GM12891 (cell line): Measurements from ENCODE around the gene FSD2. TPM values are rescaled to one million over a fixed set of nuclear protein-coding genes. Genes with fewer than 3 reads are reported as not detected.

Source experiments
- DNase-seq: peaks from one replicate; pipeline ENCODE4 v3.0.0; 2011; ENCODE audit warnings: low spot score; ENCODE audit not compliant: insufficient read length
- FAIRE-seq: peaks from 2 replicates; lab custom pipeline; 2011; peaks lifted over from hg19 to GRCh38; lab: Jason Lieb, UNC
- PAX5 ChIP-seq: IDR thresholded peaks from 2 replicates; pipeline ENCODE4 v1.6.1; 2011; ENCODE audit warnings: low read length, moderate library complexity, mild to moderate bottlenecking; ENCODE audit not compliant: insufficient read depth, severe bottlenecking
- POLR2A ChIP-seq: IDR thresholded peaks from 2 replicates; pipeline ENCODE4 v1.6.1; 2011; ENCODE audit warnings: low read depth, low read length, control low read depth
- POLR2AphosphoS5 ChIP-seq: IDR thresholded peaks from 2 replicates; pipeline ENCODE4 v1.6.1; 2011; ENCODE audit warnings: low read depth, low read length, control low read depth
- POU2F2 ChIP-seq: IDR thresholded peaks from 2 replicates; pipeline ENCODE4 v1.6.1; 2011; ENCODE audit warnings: low read depth, mild to moderate bottlenecking, control low read depth, low read length, moderate library complexity
- SPI1 ChIP-seq: IDR thresholded peaks from 2 replicates; pipeline ENCODE4 v1.6.1; 2011; ENCODE audit warnings: low read depth, low read length, control low read depth
- TAF1 ChIP-seq: IDR thresholded peaks from 2 replicates; pipeline ENCODE4 v1.6.1; 2011; ENCODE audit warnings: low read depth, low read length, control low read depth
- polyA plus RNA-seq: library from polyadenylated mRNA; unstranded; fragments of >200 nt; gene quantifications from one replicate; pipeline ENCODE4 v1.2.1, GENCODE V29; 2012; ENCODE audit warnings: low read depth, missing spikeins, inconsistent platforms; ENCODE audit not compliant: missing spikeins

The FSD2 gene, protein sequence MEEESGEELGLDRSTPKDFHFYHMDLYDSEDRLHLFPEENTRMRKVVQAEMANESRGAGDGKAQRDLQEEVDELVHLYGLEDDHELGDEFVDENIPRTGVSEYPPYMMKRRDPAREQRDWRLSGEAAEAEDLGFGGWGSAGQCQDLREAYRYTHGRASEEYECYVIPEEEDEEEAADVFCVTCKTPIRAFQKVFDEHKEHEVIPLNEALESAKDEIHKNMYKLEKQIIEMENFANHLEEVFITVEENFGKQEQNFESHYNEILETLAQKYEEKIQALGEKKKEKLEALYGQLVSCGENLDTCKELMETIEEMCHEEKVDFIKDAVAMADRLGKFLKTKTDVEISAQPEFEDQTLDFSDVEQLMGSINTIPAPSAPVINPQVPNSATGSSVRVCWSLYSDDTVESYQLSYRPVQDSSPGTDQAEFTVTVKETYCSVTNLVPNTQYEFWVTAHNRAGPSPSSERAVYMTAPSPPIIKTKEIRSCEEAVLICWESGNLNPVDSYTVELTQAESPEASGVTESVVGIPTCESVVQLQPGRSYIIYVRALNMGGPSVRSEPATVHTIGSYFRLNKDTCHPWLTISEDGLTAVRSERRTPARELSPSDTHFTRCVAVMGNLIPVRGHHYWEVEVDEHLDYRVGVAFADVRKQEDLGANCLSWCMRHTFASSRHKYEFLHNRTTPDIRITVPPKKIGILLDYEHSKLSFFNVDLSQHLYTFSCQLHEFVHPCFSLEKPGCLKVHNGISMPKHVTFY
- polyA plus RNA-seq = 0.03 TPM

DNA sequence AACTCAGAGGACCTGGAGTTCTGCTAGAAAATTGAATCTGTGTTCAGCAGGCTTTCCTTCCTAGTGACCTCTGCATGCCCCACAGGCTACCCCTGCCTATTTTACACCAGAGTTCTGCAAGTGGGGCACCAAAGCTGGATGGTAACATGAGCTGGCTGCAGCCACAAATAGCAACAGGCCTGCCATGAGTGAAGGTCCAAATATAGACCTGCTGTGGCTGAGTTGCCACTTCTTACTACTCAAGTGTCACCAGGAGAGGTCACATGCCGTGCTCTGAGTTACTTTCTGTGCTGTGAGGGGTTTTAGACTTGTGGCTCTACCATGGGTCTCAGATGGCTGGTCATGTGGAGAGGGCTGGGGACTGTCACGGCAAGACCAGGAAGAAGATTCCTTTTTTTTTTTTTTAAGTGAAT is at the start of gene FSD2:
Gene FSD2 (minus strand): TSS at position 76 of the 413 bp plus-strand sequence. CDS start 18,679 bp downstream, outside the sequence.
- DNase-seq (no peak), FAIRE-seq (peak; percentile 87)
- TF ChIP-seq POU2F2 = peak; percentile 69; the same call in 1 of the 2 replicates
- TF ChIP-seq POLR2AphosphoS5 = no peak
- no peak for TF ChIP-seq POLR2A
- TF ChIP-seq SPI1 = no peak
- peak; percentile 95 for TF ChIP-seq PAX5

DNA sequence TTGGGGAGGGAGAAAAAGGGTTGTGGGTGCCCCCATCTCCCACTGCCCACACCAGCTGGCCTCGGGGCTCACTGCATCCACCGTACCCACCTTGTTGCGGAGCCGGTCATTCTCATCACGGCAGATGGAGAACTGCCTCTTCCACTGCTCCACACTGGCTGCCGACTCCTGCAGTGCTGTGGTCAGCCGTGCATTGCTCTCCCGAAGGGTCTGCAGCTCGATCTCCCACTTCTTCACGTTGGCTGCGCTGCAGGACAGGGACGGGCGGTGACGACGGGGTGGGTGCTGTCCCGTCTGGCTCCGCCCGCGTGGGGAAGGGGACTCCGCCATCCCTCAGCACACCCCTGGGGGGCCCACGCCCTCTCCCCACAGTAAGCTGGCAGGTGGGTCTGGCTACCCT is 48.7 kb upstream of the FSD2 start:
- TF ChIP-seq PAX5 (no peak), POLR2A (no peak), POU2F2 (no peak), POLR2AphosphoS5 (no peak), SPI1 (no peak), TAF1 (no peak)
- DNase-seq (no peak), FAIRE-seq (no peak)

DNA sequence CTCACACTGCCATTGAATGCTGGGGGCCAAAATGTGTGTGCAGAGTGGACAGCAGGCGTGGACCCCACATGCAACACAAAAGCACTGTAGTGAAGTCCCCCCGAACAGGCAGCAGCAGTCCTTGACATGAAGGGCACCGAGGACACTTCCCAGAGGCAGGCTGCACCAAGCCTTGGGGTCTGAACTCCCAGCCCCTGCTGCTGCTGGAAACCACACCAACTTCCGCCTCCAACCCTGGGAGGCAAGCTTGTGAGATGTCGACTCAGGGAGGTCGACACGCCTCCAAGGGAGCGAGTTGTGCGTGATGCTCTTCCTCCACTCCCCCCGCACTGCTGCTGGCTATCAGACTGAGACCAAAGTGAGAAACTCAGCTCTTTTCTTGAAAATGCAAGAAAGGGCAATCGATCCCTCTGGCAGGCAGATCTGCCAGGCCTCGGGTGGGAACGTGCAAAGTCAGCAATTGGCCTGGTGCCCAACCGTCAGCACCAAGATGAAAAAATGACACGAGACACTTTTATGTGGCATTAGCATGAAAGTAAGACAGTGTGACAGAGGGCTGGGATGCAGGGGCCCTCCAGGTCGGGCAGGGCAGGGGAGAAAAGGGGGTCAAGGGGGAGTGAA is 47.2 kb upstream of the FSD2 start:
- FAIRE-seq = no peak
- no peak for DNase-seq
- no peak for TF ChIP-seq POLR2AphosphoS5
- TF ChIP-seq POU2F2 = no peak

DNA sequence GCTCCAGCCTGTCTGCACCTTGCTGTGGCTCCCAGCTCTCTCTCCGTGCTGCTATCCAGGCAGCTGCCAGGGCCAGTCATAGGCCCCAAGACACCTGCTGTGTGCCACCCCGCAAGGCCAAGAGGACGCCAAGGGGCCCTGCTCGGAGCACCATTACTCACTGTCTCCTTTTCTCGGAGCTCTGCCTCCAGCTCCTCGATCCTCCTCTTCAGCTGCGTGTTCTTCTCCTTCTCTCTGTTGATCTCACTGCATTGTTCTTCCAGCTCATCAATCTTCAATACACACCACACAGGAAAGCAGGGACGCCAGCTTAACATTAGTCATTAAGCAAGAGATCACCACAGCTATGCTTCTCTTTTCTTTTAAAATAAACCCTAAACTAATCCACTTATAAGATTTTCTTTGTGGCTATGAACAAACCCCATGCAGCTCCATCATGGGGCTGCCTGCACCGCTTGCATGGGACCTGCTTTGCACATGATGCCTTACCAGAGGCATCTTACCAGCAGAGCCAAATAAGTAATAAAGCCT is 46.2 kb upstream of the FSD2 start:
- no peak for FAIRE-seq
- no peak for TF ChIP-seq TAF1
- no peak for TF ChIP-seq SPI1
- TF ChIP-seq POLR2AphosphoS5 = no peak
- TF ChIP-seq PAX5 = no peak
- TF ChIP-seq POU2F2 = no peak
- TF ChIP-seq POLR2A = no peak
- no peak for DNase-seq

DNA sequence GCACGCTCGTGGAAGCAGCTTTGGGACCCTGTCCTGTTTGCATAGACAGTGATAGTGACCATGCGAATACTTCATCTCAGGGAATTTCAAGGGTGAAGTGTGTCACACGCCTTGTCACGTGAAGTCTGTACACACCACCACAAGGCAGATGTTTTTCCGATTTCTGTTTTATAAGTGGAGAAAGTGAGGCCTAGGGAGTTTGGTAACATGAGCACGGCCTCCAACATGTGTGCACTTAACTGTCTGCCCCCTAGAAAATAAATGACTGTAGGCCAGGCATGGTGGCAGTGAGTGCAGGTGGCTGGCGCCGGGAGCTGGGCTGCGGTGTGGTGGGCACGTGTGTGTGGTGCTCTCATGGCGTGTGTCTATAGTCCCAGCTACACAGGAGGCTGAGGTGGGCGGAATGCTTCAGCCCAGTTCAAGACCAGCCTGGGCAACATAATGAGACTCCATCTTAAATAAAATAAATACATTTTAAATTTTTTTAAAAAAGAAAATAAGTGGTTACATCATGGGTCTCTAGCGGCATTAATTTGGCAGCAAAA is 45.5 kb upstream of the FSD2 start:
- FAIRE-seq (no peak), DNase-seq (no peak)
- TF ChIP-seq POU2F2 (no peak), TAF1 (no peak), POLR2A (no peak), PAX5 (no peak), SPI1 (no peak), POLR2AphosphoS5 (no peak)

DNA sequence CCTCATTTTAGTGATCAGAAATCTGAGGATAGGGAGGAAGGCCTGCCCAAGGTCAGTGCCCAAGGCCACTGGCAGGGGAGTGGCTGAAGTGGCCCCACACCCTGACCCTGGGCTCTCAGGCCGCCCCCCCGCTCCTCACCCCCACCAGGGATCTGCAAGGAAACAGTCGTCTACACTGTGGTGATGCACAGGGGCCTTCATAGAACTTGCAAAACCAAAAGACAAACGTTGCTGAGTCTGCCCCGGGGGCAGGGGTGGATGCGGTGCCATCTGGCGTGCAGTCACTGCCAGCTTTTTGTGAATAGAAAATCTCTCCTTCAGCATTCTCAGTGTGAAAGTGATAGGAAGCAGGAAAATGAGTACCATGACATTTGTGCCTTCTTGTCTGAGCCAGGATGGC is 44.9 kb upstream of the FSD2 start:
- DNase-seq (no peak), FAIRE-seq (no peak)
- no peak for TF ChIP-seq PAX5
- no peak for TF ChIP-seq POLR2A
- no peak for TF ChIP-seq POLR2AphosphoS5
- no peak for TF ChIP-seq SPI1
- TF ChIP-seq TAF1 = no peak
- TF ChIP-seq POU2F2 = no peak

DNA sequence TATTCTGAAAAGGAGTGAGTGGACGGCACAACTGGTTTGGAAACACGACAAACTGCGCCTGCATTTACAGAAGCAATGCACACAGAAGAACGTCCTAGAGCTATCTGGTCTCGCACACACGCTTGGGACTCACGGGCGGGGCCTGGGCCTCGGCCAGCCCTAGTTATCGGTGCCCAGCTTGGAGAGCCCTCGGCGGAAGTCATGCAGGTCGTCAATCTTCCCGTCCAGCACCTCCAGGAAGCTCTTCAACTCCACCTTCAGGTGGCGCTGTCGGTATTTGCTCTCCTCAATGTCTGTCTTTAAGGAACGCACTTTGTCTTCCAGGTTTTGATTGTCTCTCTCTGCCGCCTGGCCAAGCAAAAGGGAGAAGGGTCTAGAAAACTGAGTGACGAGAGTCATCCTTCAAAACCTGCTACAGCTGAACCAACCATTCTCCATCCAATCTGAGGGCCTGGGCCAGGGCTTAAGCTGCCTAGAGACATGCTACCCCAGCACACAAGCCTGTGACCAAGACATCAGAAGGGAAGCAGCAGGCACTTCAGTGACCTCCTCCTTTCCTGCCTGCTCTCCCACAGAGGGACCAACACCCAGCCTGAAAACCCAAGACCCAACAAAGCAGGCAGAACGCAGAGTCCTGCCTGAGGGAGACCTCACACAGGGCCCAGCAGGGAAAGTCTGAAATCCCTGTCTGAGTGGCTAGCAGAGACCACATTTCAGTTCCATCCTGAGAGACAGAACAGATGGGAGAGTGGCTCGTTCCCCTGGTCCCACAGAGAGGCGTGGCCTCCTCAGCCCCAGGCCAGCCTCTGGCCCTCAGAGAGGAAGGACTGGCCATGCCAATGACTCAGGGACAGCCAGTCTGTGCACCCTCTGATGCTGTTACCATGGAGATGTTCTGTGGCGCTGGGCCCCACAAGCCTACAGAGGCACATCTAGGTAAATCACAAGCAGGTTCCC is 44.0 kb upstream of the FSD2 start:
- DNase-seq (peak; percentile 68), FAIRE-seq (peak; percentile 23)
- TF ChIP-seq SPI1 (0 out of 2 replicates have a peak, but pooled peaks have one; percentile 5), POLR2AphosphoS5 (no peak), PAX5 (no peak)

DNA sequence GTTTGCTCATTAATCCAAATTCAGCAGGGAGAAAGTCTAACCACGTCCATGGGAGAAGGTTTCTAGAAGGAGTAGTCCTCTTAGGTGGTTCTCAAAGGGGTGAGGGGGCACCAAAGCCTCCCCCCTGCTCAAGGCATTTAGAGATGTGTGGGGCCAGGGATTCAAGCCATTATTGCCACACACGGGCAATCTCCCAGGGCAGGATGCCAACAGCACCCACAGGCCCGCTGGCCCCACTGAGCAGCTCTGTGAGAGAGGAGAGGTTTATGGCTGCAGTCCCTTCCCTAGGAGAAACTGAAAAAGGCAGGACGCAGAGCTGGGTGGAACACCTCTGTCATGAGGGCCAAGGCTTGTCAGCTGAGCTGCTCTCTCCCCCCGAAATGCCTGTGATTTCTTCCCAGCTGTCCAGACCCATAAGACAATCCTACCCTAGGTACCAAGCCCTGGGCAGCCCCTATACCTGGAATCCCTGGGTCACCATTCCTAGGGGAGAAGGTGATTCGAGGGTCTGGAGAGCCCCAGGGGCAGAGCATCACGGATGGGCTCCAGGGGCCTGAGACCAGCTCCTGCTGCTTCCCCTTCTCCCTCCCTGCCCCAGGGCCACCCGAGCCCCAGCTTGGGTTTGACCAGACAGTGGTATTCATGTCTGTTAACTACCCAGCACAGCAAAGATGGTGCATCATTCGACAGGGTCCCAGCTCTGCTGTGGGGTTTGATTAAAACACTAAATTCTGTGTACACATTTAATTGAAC is 42.5 kb upstream of the FSD2 start:
- DNase-seq = no peak
- FAIRE-seq = no peak
- TF ChIP-seq PAX5 (no peak), TAF1 (no peak), POLR2A (no peak), SPI1 (no peak), POLR2AphosphoS5 (no peak), POU2F2 (no peak)
